PC-3 (cell line): Measurements from ENCODE around the gene ELOVL5. TPM values are rescaled to one million over a fixed set of nuclear protein-coding genes. Genes with fewer than 3 reads are reported as not detected.

Experiments
- ATAC-seq: fragments of 200-7000 bp; cut with Tn5 transposase; 2 replicates; pipeline ENCODE4 v1.9.1; 2020; ENCODE audit warnings: mild to moderate bottlenecking, moderate library complexity
- BruUV-seq: library from RNA; stranded (reverse); fragments of 400-500 nt; replicated peaks from 2 replicates; lab custom pipeline; 2021; lab: Mats Ljungman, UMichigan
- CTCF ChIA-PET: fragments of 300-600 bp; sonication (Branson Sonifier 250); formaldehyde crosslinking; loops from one replicate; lab custom pipeline; 2022; ENCODE audit warnings: antibody characterized with exemption; lab: Charles Lee
- POLR2A ChIA-PET: fragments of 300-600 bp; sonication (Branson Sonifier 250); formaldehyde crosslinking; loops from one replicate; lab custom pipeline; 2022; ENCODE audit warnings: antibody characterized with exemption; ENCODE audit not compliant: unreplicated experiment; lab: Charles Lee
- DNase-seq: peaks from one replicate; pipeline ENCODE4 v3.0.0-alpha.2; 2015
- H2AFZ ChIP-seq: fragments of 300-600 bp; sonication (generic); 2 replicates; pipeline ENCODE4 v1.6.0; 2016; ENCODE audit warnings: antibody characterized with exemption, low read length
- H3F3A ChIP-seq: fragments of 300-600 bp; sonication (generic); one replicate; pipeline ENCODE4 v1.6.0; 2017; ENCODE audit warnings: antibody characterized with exemption, low read length, control low read depth, mild to moderate bottlenecking; ENCODE audit not compliant: unreplicated experiment
- H3K27ac ChIP-seq: fragments of 300-600 bp; sonication (generic); 2 replicates; pipeline ENCODE4 v1.5.1; 2016; ENCODE audit warnings: mild to moderate bottlenecking, low read length
- H3K27me3 ChIP-seq: fragments of 300-600 bp; sonication (generic); 2 replicates; pipeline ENCODE4 v1.6.1; 2016; ENCODE audit warnings: low read length, mixed read lengths
- H3K36me3 ChIP-seq: fragments of 300-600 bp; sonication (generic); 2 replicates; pipeline ENCODE4 v1.6.1; 2016; ENCODE audit warnings: low read depth, mixed run types, low read length, mixed read lengths
- H3K4me1 ChIP-seq: fragments of 300-600 bp; sonication (generic); 2 replicates; pipeline ENCODE4 v1.5.1; 2016; ENCODE audit warnings: low read length; ENCODE audit not compliant: insufficient read depth
- H3K4me2 ChIP-seq: fragments of 300-600 bp; sonication (generic); 2 replicates; pipeline ENCODE4 v1.6.0; 2016; ENCODE audit warnings: low read length
- H3K4me3 ChIP-seq: fragments of 300-600 bp; sonication (generic); 2 replicates; pipeline ENCODE4 v1.5.1; 2016; ENCODE audit warnings: mild to moderate bottlenecking, low read length, mixed read lengths
- H3K79me2 ChIP-seq: fragments of 300-600 bp; sonication (generic); 2 replicates; pipeline ENCODE4 v1.6.1; 2017; ENCODE audit warnings: low read length, mixed read lengths
- H3K9ac ChIP-seq: fragments of 300-600 bp; sonication (generic); 2 replicates; pipeline ENCODE4 v1.6.0; 2016; ENCODE audit warnings: mild to moderate bottlenecking, low read length
- H3K9me2 ChIP-seq: fragments of 300-600 bp; sonication (generic); replicated peaks from 2 replicates; pipeline ENCODE4 v1.6.1; 2016; ENCODE audit warnings: mixed run types, low read length, mixed read lengths
- H3K9me3 ChIP-seq: fragments of 300-600 bp; sonication (generic); 2 replicates; pipeline ENCODE4 v1.6.1; 2016; ENCODE audit warnings: low read length, mixed read lengths
- H4K20me1 ChIP-seq: fragments of 300-600 bp; sonication (generic); 2 replicates; pipeline ENCODE4 v1.6.1; 2016; ENCODE audit warnings: low read length, mixed read lengths
- EZH2 ChIP-seq: fragments of 300-600 bp; sonication (generic); IDR thresholded peaks from one replicate; pipeline ENCODE4 v1.6.1; 2017; ENCODE audit warnings: antibody characterized with exemption, mild to moderate bottlenecking, low read length; ENCODE audit not compliant: unreplicated experiment
- EZH2phosphoT487 ChIP-seq: fragments of 300-600 bp; sonication (generic); IDR thresholded peaks from 2 replicates; pipeline ENCODE4 v1.6.1; 2018; ENCODE audit warnings: mild to moderate bottlenecking, antibody characterized with exemption, low read length, borderline replicate concordance
- intact Hi-C: fragments of 100-400 bp; cut with micrococcal nuclease; formaldehyde crosslinking; loops from 2 replicates; pipeline ENCODE4 v1.9.0; 2023
- total RNA-seq: library from RNA; depleted of rRNA; stranded (reverse); fragments of >200 nt; gene quantifications from 2 replicates; pipeline ENCODE4 v1.2.3, GENCODE V29; 2014
- TF ChIP-seq, protein P1 (sequence below): fragments of 300-600 bp; sonication (generic); conservative IDR thresholded peaks from 2 replicates; pipeline ENCODE4 v1.5.1; 2017; ENCODE audit warnings: antibody characterized with exemption, low read depth, mild to moderate bottlenecking, low read length

Gene ELOVL5
- total RNA-seq, 1 experiment from 2014 or later, result 62.7 TPM

DNA sequence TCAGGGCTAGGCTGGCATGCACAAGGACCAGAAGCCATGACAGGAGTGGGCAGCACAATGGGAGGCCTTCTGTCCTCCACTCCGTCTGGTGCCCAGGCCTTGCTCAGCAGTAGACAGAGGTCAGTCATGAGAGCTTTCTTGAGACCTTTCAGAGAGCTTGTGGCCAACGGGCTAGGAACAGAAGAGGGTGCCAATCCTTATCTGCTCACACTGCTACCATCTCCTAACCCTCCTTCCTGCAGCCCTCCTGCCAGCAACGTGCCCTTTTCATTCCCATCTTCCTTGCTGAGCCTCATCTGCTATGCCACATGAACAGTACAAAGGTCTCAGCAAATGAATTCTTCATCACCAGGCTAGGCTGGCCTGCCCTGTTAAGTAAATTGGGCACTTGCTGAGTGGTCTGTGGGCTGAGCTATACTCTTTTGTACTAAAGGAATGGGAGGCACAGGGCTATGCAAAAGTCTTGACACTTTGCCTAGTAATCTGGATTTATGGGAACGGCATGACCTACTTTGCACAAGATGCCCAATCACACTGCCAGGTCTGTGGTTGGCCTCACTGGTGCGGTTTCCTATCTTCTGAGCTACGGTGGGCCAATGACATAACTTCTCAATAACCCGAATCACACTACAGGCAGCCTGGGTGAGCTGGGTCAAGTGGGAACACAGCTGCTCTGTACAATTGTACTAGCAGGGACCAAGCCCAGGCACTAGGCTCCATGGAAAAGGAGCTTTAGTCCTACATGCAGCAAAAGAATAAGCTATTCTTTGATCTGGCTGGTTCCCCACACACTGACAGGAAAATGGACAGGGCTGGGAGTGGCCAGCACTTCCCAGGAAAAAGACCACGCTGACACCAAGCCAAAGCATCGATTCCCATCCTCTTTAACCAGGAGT, 47.8 kb downstream of the ELOVL5 start:
- Histone ChIP-seq H3K79me2 (peaks cover 67% of the 10 kb centered on the region), H3K4me2 (peak overlapping the region; percentile 74; the same call in 1 of the 2 replicates), H3K27me3 (no peaks in the 10 kb centered on the region), H4K20me1 (no peaks in the 10 kb centered on the region), H3K4me3 (no peak overlapping the region), H3F3A (peaks cover 8% of the 10 kb centered on the region), H3K27ac (peak overlapping the region; percentile 98), H3K36me3 (no peaks in the 10 kb centered on the region), H2AFZ (no peak overlapping the region), H3K9ac (no peak overlapping the region), H3K9me3 (no peaks in the 10 kb centered on the region), H3K9me2 (no peaks in the 10 kb centered on the region), H3K4me1 (peaks cover 40% of the 10 kb centered on the region)
- no TSS peak for BruUV-seq
- ChIA-PET POLR2A (no interaction called here), CTCF (no interaction called here)
- TF ChIP-seq EZH2phosphoT487, result no peak
- no peak for TF ChIP-seq EZH2
- DNase-seq, result no peak
- intact Hi-C loops, result no loop called here
- ATAC-seq, result no peak

DNA sequence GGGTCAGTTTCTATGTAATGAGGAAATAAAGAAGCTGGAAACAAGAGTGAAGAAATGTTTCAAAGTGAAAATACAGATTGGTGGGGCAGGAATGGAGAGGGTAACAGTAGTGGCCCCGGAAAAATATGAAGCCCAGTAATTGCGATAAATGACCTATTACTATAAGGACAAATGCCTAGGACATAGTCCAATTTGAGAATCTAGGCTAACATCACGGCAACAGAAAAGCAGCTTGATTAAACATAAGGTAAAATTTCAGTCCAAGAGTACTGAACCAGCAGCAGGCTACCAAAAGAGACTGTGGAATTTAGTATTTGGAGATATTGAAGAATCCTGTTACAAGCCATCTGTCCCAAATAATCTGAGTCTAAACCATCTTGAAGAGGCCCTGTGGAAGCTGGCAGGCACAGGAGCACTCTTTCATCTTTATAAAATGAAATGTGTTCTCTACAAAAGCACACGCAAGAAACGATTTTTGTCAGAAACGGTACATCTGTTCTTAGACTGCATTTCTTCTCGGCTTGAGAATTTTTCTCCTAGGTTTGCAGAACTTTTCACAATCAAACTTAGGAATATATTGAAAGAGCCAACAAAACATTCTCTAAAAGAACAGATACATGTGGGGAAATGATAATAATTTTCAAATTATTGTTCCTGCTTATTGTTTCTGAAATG, 49.3 kb downstream of the ELOVL5 start:
- no peak for DNase-seq
- CTCF ChIA-PET, result no interaction called here
- POLR2A ChIA-PET, result interaction anchor here (0.6 kb wide), 1 partner anchor 135 kb away, joined by 3 read pairs; no protein-coding TSS in a partner anchor
- Histone ChIP-seq H3K36me3 (no peaks in the 10 kb centered on the region), H3K79me2 (peaks cover 67% of the 10 kb centered on the region), H3K27ac (no peak overlapping the region), H3K4me2 (no peak overlapping the region), H3K9me3 (no peaks in the 10 kb centered on the region), H4K20me1 (no peaks in the 10 kb centered on the region), H3K9ac (no peak overlapping the region), H3K27me3 (no peaks in the 10 kb centered on the region), H3F3A (peaks cover 8% of the 10 kb centered on the region), H3K4me3 (no peak overlapping the region), H3K4me1 (peaks cover 40% of the 10 kb centered on the region), H3K9me2 (no peaks in the 10 kb centered on the region), H2AFZ (no peak overlapping the region)
- intact Hi-C loops, result loop anchor here (10.0 kb wide), 1 partner anchor 125 kb away; no protein-coding TSS in a partner anchor
- no TSS peak for BruUV-seq
- TF ChIP-seq EZH2 (no peak), EZH2phosphoT487 (no peak)
- TF ChIP-seq, protein P1, sequence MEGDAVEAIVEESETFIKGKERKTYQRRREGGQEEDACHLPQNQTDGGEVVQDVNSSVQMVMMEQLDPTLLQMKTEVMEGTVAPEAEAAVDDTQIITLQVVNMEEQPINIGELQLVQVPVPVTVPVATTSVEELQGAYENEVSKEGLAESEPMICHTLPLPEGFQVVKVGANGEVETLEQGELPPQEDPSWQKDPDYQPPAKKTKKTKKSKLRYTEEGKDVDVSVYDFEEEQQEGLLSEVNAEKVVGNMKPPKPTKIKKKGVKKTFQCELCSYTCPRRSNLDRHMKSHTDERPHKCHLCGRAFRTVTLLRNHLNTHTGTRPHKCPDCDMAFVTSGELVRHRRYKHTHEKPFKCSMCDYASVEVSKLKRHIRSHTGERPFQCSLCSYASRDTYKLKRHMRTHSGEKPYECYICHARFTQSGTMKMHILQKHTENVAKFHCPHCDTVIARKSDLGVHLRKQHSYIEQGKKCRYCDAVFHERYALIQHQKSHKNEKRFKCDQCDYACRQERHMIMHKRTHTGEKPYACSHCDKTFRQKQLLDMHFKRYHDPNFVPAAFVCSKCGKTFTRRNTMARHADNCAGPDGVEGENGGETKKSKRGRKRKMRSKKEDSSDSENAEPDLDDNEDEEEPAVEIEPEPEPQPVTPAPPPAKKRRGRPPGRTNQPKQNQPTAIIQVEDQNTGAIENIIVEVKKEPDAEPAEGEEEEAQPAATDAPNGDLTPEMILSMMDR, result no peak
- no peak for ATAC-seq

DNA sequence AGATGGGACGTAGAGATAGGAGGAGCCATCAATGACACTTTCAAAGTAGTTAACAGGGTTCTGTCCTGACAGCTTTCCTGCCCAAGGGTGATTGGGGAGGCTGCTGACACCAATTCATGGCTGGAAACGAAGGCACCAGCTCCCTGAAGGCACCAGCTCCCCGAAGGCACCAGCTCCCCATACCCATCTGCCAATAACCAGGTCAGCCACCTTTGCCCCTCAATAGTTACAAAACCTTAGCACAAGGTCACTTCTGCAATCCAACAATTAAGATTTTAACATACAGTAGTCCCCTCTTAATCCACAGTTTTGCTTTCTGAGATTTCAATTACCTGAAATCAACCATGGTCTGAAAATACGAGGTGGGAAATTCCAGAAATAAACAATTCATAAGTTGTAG, 51.7 kb downstream of the ELOVL5 start:
- POLR2A ChIA-PET, result no interaction called here
- no peak for ATAC-seq
- H3K27me3 ChIP-seq, result no peaks in the 10 kb centered on the region

More for the DNA sequence above, 51.7 kb downstream of the ELOVL5 start:
- Histone ChIP-seq H3K4me2 (no peak overlapping the region), H3K79me2 (peaks cover 55% of the 10 kb centered on the region), H3K27ac (no peak overlapping the region), H3K4me1 (peaks cover 22% of the 10 kb centered on the region), H3K4me3 (no peak overlapping the region), H3K9me2 (no peaks in the 10 kb centered on the region), H3K9ac (no peak overlapping the region), H3K36me3 (no peaks in the 10 kb centered on the region), H2AFZ (no peak overlapping the region), H4K20me1 (no peaks in the 10 kb centered on the region), H3F3A (peaks cover 2% of the 10 kb centered on the region), H3K9me3 (no peaks in the 10 kb centered on the region)
- intact Hi-C loops, result loop anchor here (10.0 kb wide), 1 partner anchor 122 kb away; no protein-coding TSS in a partner anchor
- DNase-seq, result no peak
- no peak for TF ChIP-seq EZH2
- TF ChIP-seq EZH2phosphoT487, result no peak
- TF ChIP-seq, protein P1, result no peak
- CTCF ChIA-PET, result no interaction called here
- no TSS peak for BruUV-seq
